Suprapubic skin (tissue), 4 donors: Measurements from ENCODE around the gene UBE2G1. TPM values are rescaled to one million over a fixed set of nuclear protein-coding genes. Genes with fewer than 3 reads are reported as not detected.

ENCODE experiments used
- DNase-seq, 2 donors: peaks; one replicate each; pipeline ENCODE4 v3.0.0-alpha.2; 2019; ENCODE audit warnings: low spot score in 2 of 2
- H3K27ac ChIP-seq: fragments of 200-600 bp; sonication (generic); one replicate; pipeline ENCODE4 v1.5.1; 2019
- H3K27me3 ChIP-seq: fragments of 200-600 bp; sonication (generic); one replicate; pipeline ENCODE4 v1.5.1; 2019
- H3K36me3 ChIP-seq: fragments of 200-600 bp; sonication (generic); one replicate; pipeline ENCODE4 v1.5.1; 2019
- H3K4me1 ChIP-seq: fragments of 200-600 bp; sonication (generic); one replicate; pipeline ENCODE4 v1.5.1; 2019
- H3K4me3 ChIP-seq: fragments of 200-600 bp; sonication (generic); one replicate; pipeline ENCODE4 v1.5.1; 2019; ENCODE audit warnings: mild to moderate bottlenecking
- H3K9me3 ChIP-seq: fragments of 200-600 bp; sonication (generic); one replicate; pipeline ENCODE4 v1.5.1; 2019
- CTCF ChIP-seq, 2 donors: fragments of 200-600 bp in 1 of 2; fragments of 450-650 bp in 1 of 2; sonication (generic) in 1 of 2; IDR thresholded peaks; one replicate each; pipeline ENCODE4 v1.5.1; 2016 to 2019; ENCODE audit warnings: antibody characterized with exemption in 2 of 2, mild to moderate bottlenecking in 1 of 2, moderate library complexity in 1 of 2
- EP300 ChIP-seq: sonication (generic); formaldehyde crosslinking; IDR thresholded peaks from one replicate; pipeline ENCODE4 v1.6.1; 2017; ENCODE audit warnings: antibody characterized with exemption
- POLR2A ChIP-seq, 2 donors: fragments of 450-650 bp; IDR thresholded peaks; one replicate each; pipeline ENCODE4 v1.6.1; 2017; ENCODE audit warnings: antibody characterized with exemption in 2 of 2, mild to moderate bottlenecking in 2 of 2, moderate library complexity in 2 of 2
- POLR2AphosphoS5 ChIP-seq, 3 donors: sonication (generic); formaldehyde crosslinking; IDR thresholded peaks; one replicate each; pipeline ENCODE4 v1.6.1; 2017; ENCODE audit warnings: antibody characterized with exemption in 3 of 3
- WGBS: methylation state at CpG from one replicate; pipeline ENCODE4 v1.1.5; 2018; 5-methylcytosine and 5-hydroxymethylcytosine counted together
- total RNA-seq, 4 donors: library from RNA; depleted of rRNA; stranded (reverse); fragments of >200 nt; gene quantifications; one replicate each; pipeline ENCODE4 v1.1.0, GENCODE V29; 2016

UBE2G1 gene
- total RNA-seq, 4 donors from 2014 or later, result 53.4 to 75.4 (median 67.4) TPM

GRCh38 chr17:4266550-4266949 is 99.9 kb downstream of the UBE2G1 start:
- DNase-seq, result no peak
- no peaks in the 10 kb centered on the region for H3K27me3 ChIP-seq
- no peak overlapping the region for H3K4me3 ChIP-seq
- H3K4me1 ChIP-seq, result peaks cover 23% of the 10 kb centered on the region
- peaks cover 11% of the 10 kb centered on the region for H3K36me3 ChIP-seq
- WGBS, result 78% methylated on average over 7 of the region's 7 CpGs
- TF ChIP-seq POLR2AphosphoS5 (IDR thresholded peaks at IDR 0.05) (no peak), POLR2A (IDR thresholded peaks at IDR 0.05) (no peak), EP300 (no peak), CTCF (IDR thresholded peaks at IDR 0.05) (no peak)
- H3K27ac ChIP-seq, result no peak overlapping the region
- H3K9me3 ChIP-seq, result no peaks in the 10 kb centered on the region

GRCh38 chr17:4263282-4264215 is 102.9 kb downstream of the UBE2G1 start, which contains the start of gene ANKFY1:
Gene ANKFY1 (minus strand): TSS chr17:4263979. CDS start chr17:4263941, 38 bp downstream.
- Histone ChIP-seq H3K9me3 (no peaks in the 10 kb centered on the region), H3K36me3 (peaks cover 6% of the 10 kb centered on the region), H3K27me3 (no peaks in the 10 kb centered on the region), H3K27ac (peak within 1 kb of the TSS; percentile 92), H3K4me3 (peak within 1 kb of the TSS; percentile 94), H3K4me1 (peaks cover 28% of the 10 kb centered on the region)
- under 1% methylated on average over 39 of the region's 85 CpGs for WGBS
- DNase-seq, result peak; percentile 98
- TF ChIP-seq POLR2A (IDR thresholded peaks at IDR 0.05) (peak in 1 of 2 donors; percentile 57), POLR2AphosphoS5 (IDR thresholded peaks at IDR 0.05) (peak in 2 of 3 donors; percentile 37 to 73), EP300 (no peak), CTCF (IDR thresholded peaks at IDR 0.05) (peak in 1 of 2 donors; percentile 9)

GRCh38 chr17:4262703-4263102 is 103.8 kb downstream of the UBE2G1 start:
- Histone ChIP-seq H3K27me3 (no peaks in the 10 kb centered on the region), H3K4me1 (peaks cover 28% of the 10 kb centered on the region), H3K9me3 (no peaks in the 10 kb centered on the region), H3K27ac (no peak overlapping the region), H3K36me3 (peaks cover 6% of the 10 kb centered on the region), H3K4me3 (peak overlapping the region; percentile 94)
- no peak for DNase-seq
- TF ChIP-seq EP300, result no peak
- TF ChIP-seq POLR2A (IDR thresholded peaks at IDR 0.05), result no peak
- TF ChIP-seq CTCF (IDR thresholded peaks at IDR 0.05), result no peak
- no peak for TF ChIP-seq POLR2AphosphoS5 (IDR thresholded peaks at IDR 0.05)
- WGBS, result 42% methylated on average over 7 of the region's 8 CpGs

- H3K4me3 ChIP-seq, result no peak overlapping the region
- no peak for TF ChIP-seq POLR2AphosphoS5 (IDR thresholded peaks at IDR 0.05)
- TF ChIP-seq POLR2A (IDR thresholded peaks at IDR 0.05), result no peak
- TF ChIP-seq CTCF (IDR thresholded peaks at IDR 0.05), result no peak
- TF ChIP-seq EP300, result no peak
- WGBS, result 86% methylated on average over 8 of the region's 8 CpGs
- peaks cover 6% of the 10 kb centered on the region for H3K36me3 ChIP-seq
- no peak overlapping the region for H3K27ac ChIP-seq
- H3K4me1 ChIP-seq, result peaks cover 28% of the 10 kb centered on the region
- H3K27me3 ChIP-seq, result no peaks in the 10 kb centered on the region
- DNase-seq, result no peak
- no peaks in the 10 kb centered on the region for H3K9me3 ChIP-seq
Measured at GRCh38 chr17:4261452-4261851, 105.0 kb downstream of the UBE2G1 start.

- H3K4me1 ChIP-seq, result peaks cover 19% of the 10 kb centered on the region
- DNase-seq, result no peak
- H3K9me3 ChIP-seq, result no peaks in the 10 kb centered on the region
- no peak overlapping the region for H3K4me3 ChIP-seq
- no peak overlapping the region for H3K27ac ChIP-seq
- H3K27me3 ChIP-seq, result no peaks in the 10 kb centered on the region
- TF ChIP-seq EP300, result no peak
- no peak for TF ChIP-seq POLR2A (IDR thresholded peaks at IDR 0.05)
- no peak for TF ChIP-seq CTCF (IDR thresholded peaks at IDR 0.05)
- no peak for TF ChIP-seq POLR2AphosphoS5 (IDR thresholded peaks at IDR 0.05)
- WGBS, result 97% methylated on average over 3 of the region's 3 CpGs
- H3K36me3 ChIP-seq, result peaks cover 6% of the 10 kb centered on the region
Measured at GRCh38 chr17:4258867-4259266, 107.6 kb downstream of the UBE2G1 start.
